ENCODE data around the gene FERMT2. TPM values are rescaled to one million over a fixed set of nuclear protein-coding genes. Genes with fewer than 3 reads are reported as not detected.

FERMT2 gene
- total RNA-seq, 1 donor from 2014 or later, result 64.2 TPM

GRCh38 chr14:52850451-52850909, 100.4 kb downstream of the FERMT2 start:
- H3K9me3 Mint-ChIP-seq, result peaks cover 2% of the 10 kb centered on the region

DNA sequence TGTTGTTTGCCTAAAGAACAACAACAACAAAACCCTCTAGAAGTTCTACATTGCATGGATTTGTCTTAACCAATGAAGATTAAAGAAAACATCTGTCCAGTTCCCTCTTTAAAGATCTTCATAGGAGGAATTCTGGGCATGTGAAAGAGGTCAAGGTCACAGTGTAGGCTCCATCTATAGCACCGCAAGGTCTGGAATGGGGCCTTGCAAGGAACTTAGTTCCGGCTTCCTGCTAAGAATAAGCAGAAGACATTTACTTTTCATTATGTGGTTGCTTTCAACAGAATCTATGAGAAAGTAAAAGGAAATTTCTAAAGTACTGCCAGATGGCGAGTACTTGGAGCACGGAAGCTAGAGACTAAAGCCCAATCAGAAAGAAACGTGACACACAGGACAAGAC, 102.2 kb downstream of the FERMT2 start:
- H3K27me3 Mint-ChIP-seq (ENCODE audit: low read depth), result no peaks in the 10 kb centered on the region
- H3K27ac Mint-ChIP-seq (ENCODE audit: unreplicated experiment), result no peak overlapping the region
- no peak for TF ChIP-seq CTCF (conservative IDR thresholded peaks at IDR 0.05)
- peaks cover 19% of the 10 kb centered on the region for H3K4me1 Mint-ChIP-seq
- no peak overlapping the region for H3K4me3 Mint-ChIP-seq
- DNase-seq (ENCODE audit: low read depth, low spot score), result no peak
- peaks cover 2% of the 10 kb centered on the region for H3K9me3 Mint-ChIP-seq
- H3K36me3 Mint-ChIP-seq (ENCODE audit: low read depth), result peaks cover 5% of the 10 kb centered on the region

More at GRCh38 chr14:52850451-52850909, 100.4 kb downstream of the FERMT2 start:
- no peak for DNase-seq (ENCODE audit: low read depth, low spot score)
- no peak for TF ChIP-seq CTCF (conservative IDR thresholded peaks at IDR 0.05)
- Mint-ChIP-seq H3K36me3 (ENCODE audit: low read depth) (peaks cover 9% of the 10 kb centered on the region), H3K4me3 (no peak overlapping the region), H3K27me3 (ENCODE audit: low read depth) (no peaks in the 10 kb centered on the region), H3K27ac (ENCODE audit: unreplicated experiment) (no peak overlapping the region), H3K4me1 (peaks cover 8% of the 10 kb centered on the region)

DNA sequence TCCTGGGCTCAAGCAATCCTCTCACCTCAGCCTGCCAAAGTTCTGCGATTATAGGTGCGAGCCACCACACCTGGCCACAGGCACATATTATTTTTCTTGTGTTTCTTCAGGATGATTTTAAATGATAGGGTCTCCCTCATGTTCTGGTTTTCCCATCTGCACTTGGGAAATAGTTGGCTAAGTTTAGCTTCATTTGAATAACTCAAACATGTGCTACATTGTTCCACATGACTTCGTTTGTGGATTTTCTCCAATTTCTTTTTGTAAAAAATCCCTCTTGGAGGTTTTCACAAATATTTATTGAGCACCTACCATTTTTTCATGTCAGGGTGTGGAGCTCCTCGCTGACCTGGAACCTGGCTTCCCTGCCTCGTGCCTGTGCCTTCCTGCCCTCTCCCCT, 104.3 kb downstream of the FERMT2 start:
- Mint-ChIP-seq H3K9me3 (peaks cover 2% of the 10 kb centered on the region), H3K4me3 (no peak overlapping the region), H3K36me3 (ENCODE audit: low read depth) (peaks cover 3% of the 10 kb centered on the region), H3K27me3 (ENCODE audit: low read depth) (no peaks in the 10 kb centered on the region), H3K4me1 (peaks cover 19% of the 10 kb centered on the region), H3K27ac (ENCODE audit: unreplicated experiment) (no peak overlapping the region)
- no peak for DNase-seq (ENCODE audit: low read depth, low spot score)
- no peak for TF ChIP-seq CTCF (conservative IDR thresholded peaks at IDR 0.05)

- TF ChIP-seq CTCF (conservative IDR thresholded peaks at IDR 0.05), result no peak
- no peaks in the 10 kb centered on the region for H3K36me3 Mint-ChIP-seq (ENCODE audit: low read depth)
- H3K4me3 Mint-ChIP-seq, result no peak overlapping the region
- H3K27me3 Mint-ChIP-seq (ENCODE audit: low read depth), result no peaks in the 10 kb centered on the region
- H3K9me3 Mint-ChIP-seq, result no peaks in the 10 kb centered on the region
- DNase-seq (ENCODE audit: low read depth, low spot score), result no peak
- peaks cover 16% of the 10 kb centered on the region for H3K4me1 Mint-ChIP-seq
- no peak overlapping the region for H3K27ac Mint-ChIP-seq (ENCODE audit: unreplicated experiment)
Observed at GRCh38 chr14:52845081-52845480, 105.8 kb downstream of the FERMT2 start.

- no peaks in the 10 kb centered on the region for H3K27me3 Mint-ChIP-seq (ENCODE audit: low read depth)
- no peaks in the 10 kb centered on the region for H3K36me3 Mint-ChIP-seq (ENCODE audit: low read depth)
- H3K9me3 Mint-ChIP-seq, result no peaks in the 10 kb centered on the region
- H3K27ac Mint-ChIP-seq (ENCODE audit: unreplicated experiment), result no peak overlapping the region
- H3K4me3 Mint-ChIP-seq, result no peak overlapping the region
- peaks cover 16% of the 10 kb centered on the region for H3K4me1 Mint-ChIP-seq
- no peak for TF ChIP-seq CTCF (conservative IDR thresholded peaks at IDR 0.05)
- DNase-seq (ENCODE audit: low read depth, low spot score), result no peak
Observed at GRCh38 chr14:52844262-52845060, 106.4 kb downstream of the FERMT2 start.

All from neural crest cell (in vitro differentiated cells).